Endothelial cell (in vitro differentiated cells): ENCODE measurements around the gene GABBR2. TPM values are rescaled to one million over a fixed set of nuclear protein-coding genes. Genes with fewer than 3 reads are reported as not detected.

Experiments used
- DNase-seq: peaks from one replicate; pipeline ENCODE4 v3.0.0; 2021; ENCODE audit warnings: low spot score
- H3K27ac Mint-ChIP-seq: one replicate; pipeline ENCODE4 v1.8.0; 2021; ENCODE audit warnings: mixed read lengths, inconsistent platforms; ENCODE audit not compliant: unreplicated experiment
- H3K27me3 Mint-ChIP-seq: one replicate; pipeline ENCODE4 v1.8.0; 2021; ENCODE audit warnings: mild to moderate bottlenecking, moderate library complexity, mixed read lengths, inconsistent platforms; ENCODE audit not compliant: unreplicated experiment
- H3K36me3 Mint-ChIP-seq: one replicate; pipeline ENCODE4 v1.8.0; 2021; ENCODE audit warnings: mild to moderate bottlenecking, low read depth, mixed read lengths, inconsistent platforms; ENCODE audit not compliant: unreplicated experiment
- H3K4me1 Mint-ChIP-seq: one replicate; pipeline ENCODE4 v1.8.0; 2021; ENCODE audit warnings: mild to moderate bottlenecking, mixed read lengths, inconsistent platforms; ENCODE audit not compliant: unreplicated experiment
- H3K4me3 Mint-ChIP-seq: one replicate; pipeline ENCODE4 v1.8.0; 2021; ENCODE audit warnings: mild to moderate bottlenecking, mixed read lengths, inconsistent platforms; ENCODE audit not compliant: unreplicated experiment
- H3K9me3 Mint-ChIP-seq: one replicate; pipeline ENCODE4 v1.8.0; 2021; ENCODE audit warnings: mixed read lengths, inconsistent platforms; ENCODE audit not compliant: unreplicated experiment
- CTCF ChIP-seq: fragments of 200-600 bp; sonication (generic); IDR thresholded peaks from one replicate; pipeline ENCODE4 v1.5.0; 2021; ENCODE audit warnings: antibody characterized with exemption; ENCODE audit not compliant: unreplicated experiment
- total RNA-seq: library from RNA; stranded (reverse); fragmentation: NEBNext Ultra II Directional; extraction: Animal tissue kit (Norgen Biotek cat#: 25700); gene quantifications from one replicate; pipeline ENCODE4 v1.2.1, GENCODE V29; 2021; ENCODE audit not compliant: unreplicated experiment

Gene GABBR2
- total RNA-seq, 1 donor from 2014 or later, result 0.46 TPM

- Mint-ChIP-seq H3K27me3 (peaks cover 3% of the 10 kb centered on the region), H3K4me3 (no peak overlapping the region), H3K36me3 (no peaks in the 10 kb centered on the region), H3K9me3 (no peaks in the 10 kb centered on the region), H3K4me1 (peaks cover 16% of the 10 kb centered on the region), H3K27ac (no peak overlapping the region)
- no peak for TF ChIP-seq CTCF
- no peak for DNase-seq
These were observed 382.1 kb downstream of the GABBR2 start for GRCh38 chr9:98326459-98327248.

DNA sequence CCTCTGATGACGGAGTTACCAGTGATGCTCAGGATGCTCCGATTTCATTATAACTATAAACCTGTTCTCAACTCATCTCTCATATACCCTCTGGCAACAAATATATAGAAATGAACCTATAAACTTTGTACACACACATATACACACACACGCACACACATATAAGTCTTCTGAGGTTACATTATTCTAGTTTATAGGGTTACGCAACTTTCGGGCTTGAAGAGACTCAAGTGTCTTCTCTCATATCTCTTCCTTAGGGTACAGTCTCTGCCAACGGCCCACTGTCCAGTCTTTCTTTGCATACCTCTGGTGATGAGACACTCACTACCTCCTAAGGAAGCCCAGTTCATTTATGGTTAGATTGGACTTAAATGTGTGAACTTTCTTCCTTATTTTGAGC is 383.9 kb downstream of the GABBR2 start:
- Mint-ChIP-seq H3K27ac (no peak overlapping the region), H3K4me1 (peaks cover 16% of the 10 kb centered on the region), H3K4me3 (no peak overlapping the region), H3K36me3 (no peaks in the 10 kb centered on the region), H3K9me3 (no peaks in the 10 kb centered on the region), H3K27me3 (peaks cover 3% of the 10 kb centered on the region)
- TF ChIP-seq CTCF, result no peak
- no peak for DNase-seq

DNA sequence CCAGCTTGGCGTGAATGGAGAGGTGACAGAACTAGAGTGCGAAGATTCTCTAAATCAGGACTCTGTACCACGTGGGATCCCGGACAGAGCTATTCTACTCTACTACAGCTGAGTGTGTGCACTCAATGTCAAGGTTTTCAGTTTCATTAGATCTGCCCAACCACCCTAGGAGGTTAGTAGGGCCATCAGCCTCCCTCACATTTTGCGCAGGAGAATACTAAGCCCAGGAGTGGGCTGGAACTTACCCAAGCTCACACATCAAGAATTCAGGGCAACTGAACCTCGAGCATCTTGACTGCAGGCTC is 385.0 kb downstream of the GABBR2 start:
- no peaks in the 10 kb centered on the region for H3K9me3 Mint-ChIP-seq
- H3K4me3 Mint-ChIP-seq, result no peak overlapping the region
- DNase-seq, result no peak
- H3K27me3 Mint-ChIP-seq, result peaks cover 3% of the 10 kb centered on the region
- no peak overlapping the region for H3K27ac Mint-ChIP-seq
- no peaks in the 10 kb centered on the region for H3K36me3 Mint-ChIP-seq
- TF ChIP-seq CTCF, result no peak
- peaks cover 16% of the 10 kb centered on the region for H3K4me1 Mint-ChIP-seq

- Mint-ChIP-seq H3K9me3 (no peaks in the 10 kb centered on the region), H3K36me3 (no peaks in the 10 kb centered on the region), H3K4me3 (no peak overlapping the region), H3K4me1 (peaks cover 16% of the 10 kb centered on the region), H3K27ac (no peak overlapping the region), H3K27me3 (peaks cover 3% of the 10 kb centered on the region)
- TF ChIP-seq CTCF, result no peak
- DNase-seq, result no peak
These were observed 385.5 kb downstream of the GABBR2 start for GRCh38 chr9:98323051-98323830.

- Mint-ChIP-seq H3K27ac (no peak overlapping the region), H3K36me3 (no peaks in the 10 kb centered on the region), H3K4me1 (peaks cover 16% of the 10 kb centered on the region), H3K9me3 (no peaks in the 10 kb centered on the region), H3K27me3 (peaks cover 3% of the 10 kb centered on the region), H3K4me3 (no peak overlapping the region)
- no peak for DNase-seq
- no peak for TF ChIP-seq CTCF
These were observed 387.5 kb downstream of the GABBR2 start for GRCh38 chr9:98321269-98321668.
